Lower lobe of right lung (tissue), 2 donors: Measurements from ENCODE around the gene DBP. TPM values are rescaled to one million over a fixed set of nuclear protein-coding genes. Genes with fewer than 3 reads are reported as not detected.

Experiments
- ATAC-seq, 2 donors: fragments of 200-7000 bp; cut with Tn5 transposase; one replicate each; pipeline ENCODE4 v1.9.1; 2020 to 2022; ENCODE audit warnings: mild to moderate bottlenecking in 2 of 2, moderate library complexity in 2 of 2
- DNase-seq: peaks from one replicate; pipeline ENCODE4 v3.0.0-alpha.2; 2020
- H3K27ac ChIP-seq: fragments of 200-600 bp; one replicate; pipeline ENCODE4 v1.8.0; 2022
- H3K27me3 ChIP-seq: fragments of 200-600 bp; one replicate; pipeline ENCODE4 v1.8.0; 2022; ENCODE audit warnings: low read depth
- H3K36me3 ChIP-seq: fragments of 200-600 bp; one replicate; pipeline ENCODE4 v1.8.0; 2022; ENCODE audit warnings: mild to moderate bottlenecking
- H3K4me1 ChIP-seq: fragments of 200-600 bp; one replicate; pipeline ENCODE4 v1.8.0; 2022
- H3K4me3 ChIP-seq: fragments of 200-600 bp; one replicate; pipeline ENCODE4 v1.8.0; 2022; ENCODE audit warnings: mild to moderate bottlenecking
- H3K9me3 ChIP-seq: fragments of 200-600 bp; one replicate; pipeline ENCODE4 v1.8.0; 2022
- intact Hi-C: fragments of 100-400 bp; cut with DNase I; formaldehyde crosslinking; loops from one replicate; pipeline ENCODE4 v1.11.0; 2022
- total RNA-seq: library from RNA; stranded (reverse); fragmentation: NEBNext Ultra II Directional; extraction: Animal tissue kit (Norgen Biotek cat#: 25700); gene quantifications from one replicate; pipeline ENCODE4 v1.2.1, GENCODE V29; 2021
- TF ChIP-seq, protein P1 (sequence below): fragments of 200-600 bp; IDR thresholded peaks from one replicate; pipeline ENCODE4 v1.8.0; 2022; ENCODE audit warnings: antibody characterized with exemption, mild to moderate bottlenecking
- donor health status: DM: no; HTN: yes; CAD: no; lungs with severe emphysema.

The DBP gene
- total RNA-seq, 1 donor from 2014 or later, result 17.7 TPM

- no peaks in the 10 kb centered on the region for H3K9me3 ChIP-seq
- no peak overlapping the region for H3K27ac ChIP-seq
- H3K4me3 ChIP-seq, result no peak overlapping the region
- ATAC-seq (no peak), DNase-seq (no peak)
- TF ChIP-seq, protein P1, sequence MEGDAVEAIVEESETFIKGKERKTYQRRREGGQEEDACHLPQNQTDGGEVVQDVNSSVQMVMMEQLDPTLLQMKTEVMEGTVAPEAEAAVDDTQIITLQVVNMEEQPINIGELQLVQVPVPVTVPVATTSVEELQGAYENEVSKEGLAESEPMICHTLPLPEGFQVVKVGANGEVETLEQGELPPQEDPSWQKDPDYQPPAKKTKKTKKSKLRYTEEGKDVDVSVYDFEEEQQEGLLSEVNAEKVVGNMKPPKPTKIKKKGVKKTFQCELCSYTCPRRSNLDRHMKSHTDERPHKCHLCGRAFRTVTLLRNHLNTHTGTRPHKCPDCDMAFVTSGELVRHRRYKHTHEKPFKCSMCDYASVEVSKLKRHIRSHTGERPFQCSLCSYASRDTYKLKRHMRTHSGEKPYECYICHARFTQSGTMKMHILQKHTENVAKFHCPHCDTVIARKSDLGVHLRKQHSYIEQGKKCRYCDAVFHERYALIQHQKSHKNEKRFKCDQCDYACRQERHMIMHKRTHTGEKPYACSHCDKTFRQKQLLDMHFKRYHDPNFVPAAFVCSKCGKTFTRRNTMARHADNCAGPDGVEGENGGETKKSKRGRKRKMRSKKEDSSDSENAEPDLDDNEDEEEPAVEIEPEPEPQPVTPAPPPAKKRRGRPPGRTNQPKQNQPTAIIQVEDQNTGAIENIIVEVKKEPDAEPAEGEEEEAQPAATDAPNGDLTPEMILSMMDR, result no peak
- no peaks in the 10 kb centered on the region for H3K27me3 ChIP-seq
- H3K36me3 ChIP-seq, result peaks cover 40% of the 10 kb centered on the region
- peaks cover 58% of the 10 kb centered on the region for H3K4me1 ChIP-seq
- intact Hi-C loops, result no loop called here
These were observed 9.8 kb downstream of the DBP start for GRCh38 chr19:48627201-48627864.

DNA sequence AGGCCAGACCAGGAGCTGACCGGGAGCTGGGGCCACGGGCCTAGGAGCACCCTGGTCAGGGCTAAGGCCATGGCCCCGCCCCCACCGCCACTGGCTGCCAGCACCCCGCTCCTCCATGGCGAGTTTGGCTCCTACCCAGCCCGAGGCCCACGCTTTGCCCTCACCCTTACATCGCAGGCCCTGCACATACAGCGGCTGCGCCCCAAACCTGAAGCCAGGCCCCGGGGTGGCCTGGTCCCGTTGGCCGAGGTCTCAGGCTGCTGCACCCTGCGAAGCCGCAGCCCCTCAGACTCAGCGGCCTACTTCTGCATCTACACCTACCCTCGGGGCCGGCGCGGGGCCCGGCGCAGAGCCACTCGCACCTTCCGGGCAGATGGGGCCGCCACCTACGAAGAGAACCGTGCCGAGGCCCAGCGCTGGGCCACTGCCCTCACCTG, 11.3 kb downstream of the DBP start:
- Histone ChIP-seq H3K36me3 (peaks cover 29% of the 10 kb centered on the region), H3K27me3 (no peaks in the 10 kb centered on the region), H3K4me1 (peaks cover 43% of the 10 kb centered on the region), H3K27ac (no peak overlapping the region), H3K4me3 (no peak overlapping the region), H3K9me3 (no peaks in the 10 kb centered on the region)
- intact Hi-C loops, result no loop called here
- TF ChIP-seq, protein P1, result no peak
- peak; percentile 49 for DNase-seq
- no peak for ATAC-seq

DNA sequence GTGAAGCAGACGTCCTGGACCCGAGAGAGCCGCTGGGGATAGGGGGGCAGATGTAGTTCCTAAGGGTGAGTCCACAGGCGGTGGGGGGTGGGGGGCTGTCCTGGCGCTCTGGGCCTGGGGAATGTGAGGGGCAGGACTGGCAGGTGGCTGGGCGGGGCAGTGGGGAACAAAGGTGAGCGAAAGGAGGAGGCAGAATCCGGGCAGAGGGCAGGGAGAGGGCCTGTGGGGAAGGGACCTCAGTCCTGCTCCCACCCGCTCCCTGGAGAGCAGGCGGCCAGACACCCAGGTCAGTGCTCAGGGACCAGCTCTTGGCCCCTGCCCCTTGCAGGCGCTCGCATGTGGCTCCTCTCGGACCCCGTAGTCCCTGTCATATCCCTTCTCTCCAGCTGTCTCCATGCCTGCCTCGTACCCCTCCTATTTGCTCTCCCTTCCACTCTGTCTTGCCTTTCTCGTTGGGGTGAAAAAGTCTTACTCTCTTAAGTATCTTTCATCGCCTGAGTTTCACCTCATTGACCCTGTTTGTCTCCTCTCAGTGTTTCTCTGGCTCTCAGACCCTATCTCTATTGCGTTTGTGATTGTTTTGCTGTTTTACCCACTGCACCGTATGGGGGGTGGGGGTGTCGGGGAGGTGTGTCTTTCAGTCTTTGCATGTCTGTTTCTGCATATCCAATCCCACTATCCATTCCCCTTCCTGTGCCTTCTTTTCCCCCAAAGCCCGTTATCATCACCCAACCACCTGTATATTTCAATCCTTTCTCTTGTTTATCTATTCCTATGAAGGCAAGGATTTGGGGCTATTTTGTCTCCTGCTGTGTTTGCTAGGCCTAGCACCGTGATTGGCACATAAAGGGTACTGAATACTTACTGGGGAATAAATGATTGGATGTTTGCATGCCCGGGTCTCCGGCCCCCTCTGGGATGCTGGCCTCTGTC, 12.1 kb downstream of the DBP start:
- no peaks in the 10 kb centered on the region for H3K27me3 ChIP-seq
- no peaks in the 10 kb centered on the region for H3K9me3 ChIP-seq
- DNase-seq, result peak; percentile 49
- H3K36me3 ChIP-seq, result peaks cover 21% of the 10 kb centered on the region
- no peak for ATAC-seq
- TF ChIP-seq, protein P1, result no peak
- peak overlapping the region; percentile 56 for H3K4me3 ChIP-seq
- H3K4me1 ChIP-seq, result peaks cover 38% of the 10 kb centered on the region
- intact Hi-C loops, result no loop called here
- H3K27ac ChIP-seq, result peak overlapping the region; percentile 70

GRCh38 chr19:48624067-48624594, 13.0 kb downstream of the DBP start:
- ATAC-seq (peak; percentile 90 to 91), DNase-seq (peak; percentile 99)
- Histone ChIP-seq H3K9me3 (no peaks in the 10 kb centered on the region), H3K4me3 (peak overlapping the region; percentile 56), H3K27ac (peak overlapping the region; percentile 70), H3K27me3 (no peaks in the 10 kb centered on the region), H3K36me3 (peaks cover 13% of the 10 kb centered on the region), H3K4me1 (peaks cover 34% of the 10 kb centered on the region)
- intact Hi-C loops, result no loop called here
- TF ChIP-seq, protein P1, result no peak

DNA sequence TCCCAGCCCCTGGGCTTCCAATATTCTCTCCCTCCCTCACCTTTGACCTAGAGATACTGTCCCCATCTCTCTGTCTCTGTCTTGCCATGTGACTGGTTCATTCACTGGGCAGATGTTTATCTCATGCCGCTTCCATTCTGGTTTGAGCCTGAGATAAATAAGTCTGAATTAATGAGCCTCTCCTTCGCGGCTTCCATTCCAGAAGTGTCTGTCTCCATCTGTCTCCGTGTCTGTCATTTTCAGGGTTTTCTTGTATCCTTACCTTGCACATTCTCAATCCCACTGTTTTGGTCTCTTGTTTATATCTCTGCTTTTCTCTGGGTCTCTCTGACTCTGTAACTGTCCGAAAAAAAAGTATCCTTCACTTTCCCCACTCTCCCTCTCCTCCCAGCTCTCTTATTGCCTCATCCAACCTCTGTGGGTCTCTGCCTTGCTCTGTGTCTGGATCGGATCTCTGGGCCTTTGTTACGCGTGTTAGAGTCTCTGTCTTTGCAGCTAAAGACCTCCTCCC, 13.6 kb downstream of the DBP start:
- no peaks in the 10 kb centered on the region for H3K9me3 ChIP-seq
- intact Hi-C loops, result no loop called here
- H3K27me3 ChIP-seq, result no peaks in the 10 kb centered on the region
- peaks cover 32% of the 10 kb centered on the region for H3K4me1 ChIP-seq
- peak overlapping the region; percentile 70 for H3K27ac ChIP-seq
- H3K4me3 ChIP-seq, result peak overlapping the region; percentile 56
- ATAC-seq (no peak), DNase-seq (no peak)
- peaks cover 12% of the 10 kb centered on the region for H3K36me3 ChIP-seq
- TF ChIP-seq, protein P1, result no peak
